Ecto neural progenitor cell (in vitro differentiated cells): ENCODE data around the gene SVIL.
"Not testable (repeated sequence)": the region's sequence is repeated elsewhere in the genome, so short reads cannot be mapped to it uniquely, and the experiment has no call there.

Experiments used
- DNase-seq: peaks from one replicate; pipeline ENCODE4 v3.0.0-alpha.2; 2018; ENCODE audit warnings: low spot score

SVIL gene

DNA sequence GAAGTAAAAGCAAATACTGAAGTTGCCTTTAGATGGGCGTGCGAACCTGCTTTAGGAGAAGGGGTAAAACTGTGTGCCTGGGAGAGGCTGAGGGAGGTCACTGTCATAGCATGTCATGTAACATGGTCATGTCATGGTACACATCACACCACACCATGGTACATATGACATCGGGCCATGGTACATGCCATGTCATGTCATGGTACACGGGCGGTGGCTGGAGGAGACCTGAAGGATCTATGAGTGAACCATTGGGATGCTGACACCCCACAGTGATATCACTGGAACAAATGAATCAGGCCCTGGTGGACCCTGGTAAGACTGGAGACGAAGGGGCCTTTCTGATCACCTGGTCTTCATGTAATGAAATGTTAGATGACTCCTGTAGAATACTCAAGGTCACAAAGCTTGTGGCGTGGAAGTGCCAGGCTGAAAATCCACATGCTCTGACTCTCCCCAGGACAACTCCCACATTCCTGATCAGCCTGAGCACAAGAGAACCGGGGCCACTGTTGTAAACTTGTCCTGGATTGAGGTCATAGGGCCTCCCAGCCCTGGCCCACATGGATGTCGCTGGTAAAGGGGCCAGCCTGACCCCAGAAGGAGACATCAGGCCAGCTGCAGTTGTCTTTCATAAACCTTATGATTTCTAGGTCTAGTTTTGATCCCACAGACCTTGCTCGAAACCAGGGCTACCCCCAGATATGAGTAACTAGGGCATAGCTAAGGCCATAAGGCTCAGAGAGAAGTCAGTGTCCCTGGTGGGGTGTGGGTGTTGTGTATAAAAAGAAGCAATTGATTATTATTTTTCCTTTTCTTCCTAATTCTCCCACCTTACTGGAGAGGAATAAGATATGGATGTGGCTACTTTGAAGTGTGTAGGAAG lies 60.3 kb downstream of the SVIL start:
- DNase-seq, result not testable (repeated sequence)

DNA sequence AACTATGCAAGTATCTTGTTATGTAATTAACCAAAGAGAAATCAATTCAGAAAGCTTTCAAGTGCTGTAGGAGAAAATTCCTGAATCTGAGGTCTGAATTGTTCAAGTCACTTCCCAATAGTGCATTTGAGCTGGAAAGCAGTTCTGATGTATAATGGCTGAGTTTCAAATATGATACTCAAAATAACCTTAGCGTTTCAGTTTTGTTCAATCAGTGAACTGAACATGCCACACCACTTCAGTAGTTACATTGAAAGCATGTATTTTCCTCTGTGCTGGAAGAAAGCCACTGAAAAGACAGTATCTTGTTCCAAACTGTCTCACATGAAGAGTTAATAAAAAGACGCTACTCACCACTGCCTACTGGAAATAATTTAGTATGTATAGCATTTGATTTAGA lies 64.5 kb downstream of the SVIL start:
- DNase-seq, result not testable (repeated sequence)

DNA sequence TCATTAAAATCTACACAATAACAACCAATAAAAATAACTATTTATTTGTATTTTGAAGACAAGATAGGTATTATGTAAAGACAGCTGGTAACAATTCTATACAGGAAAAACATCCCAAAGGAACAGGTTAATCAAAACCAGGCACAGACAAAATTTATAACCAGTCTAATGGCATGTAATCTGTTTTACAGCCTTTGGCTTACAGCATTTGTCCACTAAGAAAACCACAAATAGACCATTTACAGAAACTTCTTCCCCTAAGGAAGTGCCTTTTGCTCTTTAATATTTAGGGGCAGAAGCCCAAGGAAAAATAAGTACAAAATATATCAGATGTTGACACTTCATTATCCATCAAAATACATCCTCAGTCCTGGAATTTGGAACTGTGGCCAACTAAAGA lies 65.0 kb downstream of the SVIL start:
- no peak for DNase-seq

DNA sequence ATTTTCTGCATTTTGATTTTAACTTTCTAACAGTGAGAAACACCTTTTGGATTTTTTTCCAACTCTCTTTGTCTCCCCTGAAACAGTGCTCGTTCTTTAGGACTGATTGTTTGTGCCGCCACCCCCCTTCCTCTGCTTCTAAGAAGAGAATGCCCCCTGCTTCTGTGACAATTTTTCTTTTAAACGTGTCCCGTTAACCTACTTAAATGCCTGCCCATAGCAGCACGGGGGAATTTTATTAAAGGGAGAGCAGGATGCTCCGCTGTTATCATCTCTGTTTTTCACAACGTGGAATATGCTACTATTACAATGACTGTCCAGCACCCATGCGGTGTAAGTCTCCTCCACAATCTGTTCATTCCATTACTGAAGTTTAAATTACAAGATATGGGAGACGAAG lies 67.8 kb downstream of the SVIL start:
- no peak for DNase-seq

DNA sequence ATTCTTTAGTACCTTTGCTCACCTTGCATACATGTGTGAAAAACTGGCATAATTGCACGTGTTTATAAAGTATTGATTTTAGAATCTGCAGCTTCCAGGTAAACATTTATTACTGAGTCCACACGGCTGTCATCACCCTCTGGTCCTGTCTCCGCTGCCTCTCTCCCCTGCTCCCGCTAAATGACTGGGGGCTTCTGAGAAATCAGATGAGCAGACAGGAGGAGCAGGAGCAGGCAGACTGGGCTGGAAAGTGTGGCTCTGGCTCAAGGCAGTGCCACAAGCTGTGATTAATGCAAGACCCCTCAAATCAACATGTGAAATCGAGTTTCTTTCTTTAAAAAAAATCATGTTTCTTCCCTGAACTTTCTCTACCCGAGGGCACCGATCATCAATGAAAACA lies 68.6 kb downstream of the SVIL start:
- not testable (repeated sequence) for DNase-seq

DNA sequence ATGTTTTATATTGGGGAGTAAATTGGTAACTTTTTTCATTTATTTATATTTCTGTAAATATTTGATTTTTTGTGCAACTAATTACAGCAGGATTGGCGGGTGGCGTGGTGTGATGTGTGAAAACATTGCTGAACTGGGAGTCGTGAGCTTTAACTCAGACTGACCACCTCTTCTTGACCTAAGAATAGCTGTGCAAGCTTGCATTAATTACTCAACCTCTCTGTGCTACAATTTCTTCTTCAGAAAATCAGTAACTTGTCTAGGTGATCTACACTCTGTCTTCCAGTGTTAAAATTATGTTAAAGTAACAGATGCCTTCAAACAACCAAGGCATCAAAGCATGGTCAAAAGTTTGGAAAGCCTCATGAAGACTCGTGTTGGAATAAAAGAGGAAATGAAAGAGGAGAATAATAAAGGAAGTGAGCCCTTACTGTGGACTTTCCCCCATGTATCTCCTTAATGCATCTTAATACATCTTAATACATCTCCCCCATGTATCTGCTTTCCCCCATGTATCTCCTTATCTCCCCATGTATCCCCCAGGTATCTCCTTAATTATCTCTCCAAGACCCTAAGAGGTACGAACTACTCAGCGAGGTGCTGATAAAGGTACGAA lies 71.2 kb downstream of the SVIL start:
- DNase-seq, result no peak

DNA sequence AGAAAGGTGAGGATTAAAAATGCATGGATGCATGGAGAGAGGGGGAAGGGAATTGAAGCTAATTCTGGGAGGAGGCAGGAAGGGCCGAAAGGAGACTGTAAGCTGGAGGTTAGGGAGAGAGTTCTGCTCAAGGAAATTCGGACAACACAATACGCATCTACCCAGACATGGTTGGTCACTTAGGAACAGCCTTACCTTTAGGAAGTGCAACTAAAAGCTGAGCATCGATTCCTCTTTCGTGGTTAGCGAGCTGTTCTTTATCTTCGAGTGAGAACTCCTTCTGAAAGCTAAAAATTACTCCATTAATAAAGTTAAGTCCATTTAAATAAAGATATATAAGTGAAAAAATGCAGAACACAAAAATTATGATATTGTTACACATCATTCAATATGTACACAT lies 71.8 kb downstream of the SVIL start:
- not testable (repeated sequence) for DNase-seq

DNA sequence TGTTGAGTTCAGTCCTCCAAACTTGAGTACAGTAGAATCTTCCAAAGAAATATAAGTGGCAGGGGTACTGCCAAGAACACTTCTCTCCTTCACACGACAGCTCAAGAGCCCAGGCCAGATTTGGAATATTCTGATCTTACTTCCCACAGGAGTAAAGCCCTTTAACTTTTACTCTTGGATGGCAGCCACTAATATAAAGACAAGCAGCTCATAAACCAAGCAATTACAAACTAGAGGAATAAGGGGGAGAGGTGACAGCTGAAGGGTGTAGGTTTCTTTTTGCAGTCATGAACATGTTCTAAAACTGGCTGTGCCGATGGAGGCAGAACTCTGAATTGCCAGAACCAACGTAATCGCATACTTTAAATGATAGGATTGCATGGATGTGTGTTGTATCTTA lies 74.8 kb downstream of the SVIL start:
- no peak for DNase-seq

DNA sequence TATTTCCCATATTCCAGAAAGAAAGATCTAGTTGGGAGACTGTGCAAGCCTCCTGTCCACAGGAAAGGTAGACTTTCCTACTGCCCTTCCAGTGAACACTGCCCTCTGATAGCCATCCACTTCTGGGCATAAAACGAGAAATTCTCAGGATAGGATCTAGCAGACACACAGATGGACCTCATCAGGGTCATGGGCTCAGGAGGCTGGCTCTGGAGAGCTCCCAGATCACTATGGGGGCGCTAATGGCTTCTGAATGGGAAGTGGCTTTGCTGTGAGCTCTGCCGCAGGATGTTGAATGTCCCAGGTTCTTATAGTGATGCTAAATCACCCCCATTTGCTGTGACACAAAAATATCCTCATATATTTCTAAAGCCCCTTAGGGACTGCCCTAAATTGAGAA lies 77.1 kb downstream of the SVIL start:
- no peak for DNase-seq

DNA sequence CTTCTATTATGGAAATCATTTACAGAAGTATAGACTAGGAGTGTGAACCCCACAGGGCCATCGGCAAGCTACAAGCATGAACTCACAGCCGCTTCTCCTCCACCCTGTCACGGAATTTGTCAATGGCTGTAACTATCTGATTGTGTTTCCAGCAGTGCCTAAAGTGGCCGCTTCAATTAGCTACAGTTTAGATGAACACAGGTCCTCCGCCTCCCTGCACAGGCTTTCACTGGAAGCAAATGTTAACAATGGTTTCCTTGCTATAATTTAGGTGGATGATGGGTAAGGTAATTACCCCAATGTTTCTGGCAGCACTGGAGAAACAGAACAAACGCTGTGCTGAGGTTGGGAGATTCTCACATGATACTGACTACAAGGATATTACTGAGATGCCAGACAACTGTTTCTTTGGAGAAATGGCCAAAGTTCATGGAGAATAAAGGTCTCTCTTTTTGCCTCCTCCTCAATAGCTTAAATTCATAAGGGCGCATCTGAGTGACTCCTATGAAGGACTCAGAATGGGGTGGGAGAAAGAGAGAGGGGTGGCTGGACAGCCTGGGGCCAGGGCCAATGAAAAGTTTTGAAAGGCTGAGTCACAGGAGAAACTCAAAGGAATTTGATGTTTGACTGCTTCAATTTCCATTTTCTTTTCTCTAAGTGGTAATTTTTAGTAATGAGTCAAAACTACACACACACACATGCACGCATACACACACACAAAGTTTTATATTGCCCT lies 78.9 kb downstream of the SVIL start:
- DNase-seq, result no peak

DNA sequence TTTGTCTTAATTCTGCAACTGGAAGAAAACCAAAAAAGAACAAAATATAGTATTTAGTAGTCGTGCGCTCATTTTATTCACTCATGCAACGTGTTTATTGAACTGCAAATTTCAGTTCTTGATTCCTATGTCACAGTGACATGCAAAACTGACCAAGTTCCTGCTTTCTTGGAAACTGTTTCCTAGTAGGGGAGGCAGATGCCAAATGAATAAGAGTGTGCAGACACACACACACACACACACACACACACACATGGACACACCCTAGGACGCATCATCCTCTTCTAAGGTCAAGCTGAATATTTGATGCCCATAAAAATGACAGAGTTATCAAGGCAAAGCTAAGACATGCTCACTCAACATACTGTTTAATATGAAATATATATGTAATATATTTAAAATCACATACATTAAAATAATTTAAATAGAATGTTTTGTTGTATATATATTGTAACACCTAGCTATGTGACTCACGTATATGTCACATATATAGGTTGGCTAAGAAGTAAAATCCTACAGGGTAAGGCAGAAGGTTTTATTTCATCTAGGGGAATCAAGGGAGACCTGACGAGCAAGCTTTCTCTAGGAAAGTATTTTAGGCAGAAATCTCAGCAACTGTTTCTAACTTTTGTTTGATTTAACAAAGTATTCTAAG lies 79.6 kb downstream of the SVIL start:
- no peak for DNase-seq

DNA sequence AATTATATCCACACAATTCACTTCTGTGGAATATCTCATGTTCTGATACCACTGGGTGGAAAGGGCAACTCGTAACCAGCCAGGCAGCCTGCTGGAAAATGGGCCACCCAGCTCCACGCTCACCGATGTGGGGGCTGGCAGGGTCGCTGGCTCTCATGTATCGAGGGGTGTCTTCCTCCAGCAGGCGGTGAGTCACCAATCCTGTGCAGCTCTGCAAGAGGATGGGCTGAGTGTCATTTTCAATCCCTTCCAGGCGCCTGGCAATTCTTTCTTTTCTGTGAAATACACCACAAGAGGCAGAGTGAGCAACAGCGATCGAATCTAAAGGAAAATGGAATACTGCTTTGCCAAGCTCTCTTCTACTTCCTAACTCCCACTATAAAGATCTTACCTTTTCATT lies 80.1 kb downstream of the SVIL start:
- DNase-seq, result no peak

DNA sequence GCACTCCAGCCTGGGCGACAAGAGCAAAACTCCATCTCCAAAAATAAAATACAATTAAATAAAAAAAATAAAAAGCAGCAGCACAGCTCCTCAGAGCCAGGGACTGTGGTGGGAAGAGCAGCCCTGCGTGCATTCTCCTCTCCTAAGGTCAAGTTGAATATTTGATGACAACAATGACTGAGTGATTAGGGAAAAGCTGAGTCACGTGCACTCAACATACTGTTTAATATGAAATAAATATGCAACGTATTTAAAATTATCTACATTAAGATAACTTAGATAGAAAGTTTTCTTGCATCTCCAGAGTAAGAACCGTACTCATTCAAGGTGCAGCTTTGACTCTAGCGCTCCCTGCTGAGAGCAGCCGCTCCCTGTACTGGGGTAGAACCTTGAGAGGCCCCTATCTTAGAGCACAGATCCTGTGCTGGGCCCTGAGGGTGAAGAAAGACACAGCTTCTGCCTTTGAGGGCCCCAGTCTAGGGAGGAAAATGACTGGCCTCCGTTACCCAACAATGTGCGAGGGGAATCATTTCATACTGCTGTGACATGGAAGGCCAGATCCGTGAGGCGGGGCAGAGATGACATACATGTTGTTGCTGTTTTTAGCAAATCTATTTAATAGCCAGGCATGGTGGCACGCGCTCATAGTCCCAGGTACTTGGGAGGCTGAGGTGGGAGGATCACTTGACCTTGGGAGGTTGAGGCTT lies 81.1 kb downstream of the SVIL start:
- no peak for DNase-seq

DNA sequence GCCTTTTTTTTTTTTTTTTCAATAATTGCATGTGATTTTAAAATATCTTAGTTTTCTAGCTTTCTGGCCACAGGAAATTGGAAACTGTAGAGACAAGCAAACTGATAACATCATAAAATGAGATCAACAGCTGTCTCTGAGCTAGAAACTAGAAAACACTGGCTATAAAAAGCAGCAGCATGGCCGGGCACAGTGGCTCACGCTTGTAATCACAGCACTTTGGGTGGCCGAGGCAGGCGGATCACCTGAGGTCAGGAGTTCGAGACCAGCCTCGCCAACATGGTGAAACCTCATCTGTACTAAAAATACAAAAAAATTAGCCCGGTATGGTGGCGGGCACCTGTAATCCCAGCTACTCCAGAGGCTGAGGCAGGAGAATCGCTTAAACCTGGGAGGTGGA lies 81.7 kb downstream of the SVIL start:
- not testable (repeated sequence) for DNase-seq

DNA sequence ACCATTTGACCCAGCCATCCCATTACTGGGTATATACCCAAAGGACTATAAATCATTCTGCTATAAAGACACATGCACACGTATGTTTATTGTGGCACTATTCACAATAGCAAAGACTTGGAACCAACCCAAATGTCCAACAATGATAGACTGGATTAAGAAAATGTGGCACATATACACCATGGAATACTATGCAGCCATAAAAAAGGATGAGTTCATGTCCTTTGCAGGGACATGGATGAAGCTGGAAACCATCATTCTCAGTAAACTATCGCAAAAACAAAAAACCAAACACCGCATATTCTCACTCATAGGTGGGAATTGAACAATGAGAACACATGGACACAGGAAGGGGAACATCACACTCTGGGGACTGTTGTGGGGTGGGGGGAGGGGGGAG lies 85.3 kb downstream of the SVIL start:
- not testable (repeated sequence) for DNase-seq

DNA sequence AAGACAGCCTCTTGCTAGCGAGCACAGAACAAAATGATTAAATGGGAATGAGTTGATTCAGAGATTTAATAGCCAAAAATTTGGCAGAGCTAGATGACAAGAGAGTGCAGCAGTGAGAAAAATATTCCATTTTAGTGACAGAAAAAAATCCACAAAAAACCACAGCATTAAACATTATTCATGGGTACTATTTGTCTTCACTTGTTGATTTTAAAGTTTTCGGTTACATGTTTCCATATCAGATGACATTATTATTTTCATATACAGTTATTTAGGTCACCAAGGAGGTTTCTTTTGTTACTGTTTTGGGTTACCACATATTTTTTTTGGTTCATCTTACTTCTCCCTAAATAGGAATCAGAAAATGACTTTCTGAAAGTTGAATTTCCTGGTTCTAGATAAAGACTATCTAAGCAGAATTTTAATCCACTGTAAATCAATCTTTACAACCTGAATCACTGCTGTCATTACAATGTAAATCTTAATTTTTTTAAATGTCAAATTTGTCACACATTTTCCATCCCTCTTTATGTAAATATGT lies 87.9 kb downstream of the SVIL start:
- DNase-seq, result no peak

DNA sequence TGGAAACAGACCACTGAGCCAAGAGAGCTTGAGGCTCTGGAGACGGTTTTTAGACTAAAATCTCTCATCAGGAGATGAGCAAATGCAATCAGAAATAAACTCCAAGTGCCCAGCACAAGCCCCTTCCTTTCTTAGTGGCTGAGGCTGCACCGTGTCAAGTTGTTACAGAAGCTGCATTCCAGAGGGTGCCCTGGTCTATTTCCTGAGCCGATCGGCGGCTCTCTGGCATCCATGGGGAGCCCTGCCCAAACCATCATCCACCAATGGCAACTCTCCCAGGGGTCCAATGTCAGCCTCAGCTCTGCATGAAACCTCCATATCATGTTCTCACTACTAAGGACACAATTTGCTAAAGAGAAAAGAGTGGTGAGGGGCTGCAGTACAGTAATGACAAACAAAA lies 89.6 kb downstream of the SVIL start:
- DNase-seq, result no peak

DNA sequence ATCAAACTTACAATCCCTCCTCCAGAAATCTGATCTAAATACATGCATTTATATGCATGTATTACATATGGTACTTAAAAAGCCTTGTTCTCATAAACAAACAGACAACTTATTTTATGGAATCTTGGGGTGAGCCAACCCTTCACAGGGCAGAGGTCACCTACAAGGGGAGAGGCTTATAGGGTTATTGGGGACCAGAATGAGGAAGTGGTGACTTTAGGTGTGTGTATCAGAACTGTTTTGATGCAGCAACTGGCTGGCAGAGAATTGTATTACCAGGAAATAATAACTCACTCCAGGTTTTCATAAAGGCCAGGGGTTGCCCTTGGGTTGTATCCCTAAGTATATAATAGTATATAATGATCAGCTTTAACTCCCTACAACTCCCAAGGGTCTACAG lies 91.1 kb downstream of the SVIL start:
- no peak for DNase-seq

DNA sequence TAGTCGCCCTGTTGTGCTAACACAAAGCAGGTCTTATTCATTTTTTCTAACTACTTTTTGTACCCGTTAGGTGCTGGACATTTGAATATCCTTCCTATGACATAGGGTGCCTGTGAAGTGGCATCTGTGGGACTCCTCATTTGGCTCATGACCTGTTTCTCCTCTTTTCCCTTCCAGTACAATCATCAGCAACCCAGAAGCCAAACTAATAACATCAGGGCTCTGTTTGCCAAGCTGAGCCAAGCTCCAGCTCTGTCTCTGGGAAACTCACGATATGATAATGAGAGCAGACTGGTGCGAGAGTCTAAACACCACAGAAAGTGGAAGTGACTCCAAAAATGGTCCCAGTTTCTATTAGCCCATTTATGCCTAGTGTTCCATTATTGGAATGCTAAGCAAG lies 92.0 kb downstream of the SVIL start:
- no peak for DNase-seq

DNA sequence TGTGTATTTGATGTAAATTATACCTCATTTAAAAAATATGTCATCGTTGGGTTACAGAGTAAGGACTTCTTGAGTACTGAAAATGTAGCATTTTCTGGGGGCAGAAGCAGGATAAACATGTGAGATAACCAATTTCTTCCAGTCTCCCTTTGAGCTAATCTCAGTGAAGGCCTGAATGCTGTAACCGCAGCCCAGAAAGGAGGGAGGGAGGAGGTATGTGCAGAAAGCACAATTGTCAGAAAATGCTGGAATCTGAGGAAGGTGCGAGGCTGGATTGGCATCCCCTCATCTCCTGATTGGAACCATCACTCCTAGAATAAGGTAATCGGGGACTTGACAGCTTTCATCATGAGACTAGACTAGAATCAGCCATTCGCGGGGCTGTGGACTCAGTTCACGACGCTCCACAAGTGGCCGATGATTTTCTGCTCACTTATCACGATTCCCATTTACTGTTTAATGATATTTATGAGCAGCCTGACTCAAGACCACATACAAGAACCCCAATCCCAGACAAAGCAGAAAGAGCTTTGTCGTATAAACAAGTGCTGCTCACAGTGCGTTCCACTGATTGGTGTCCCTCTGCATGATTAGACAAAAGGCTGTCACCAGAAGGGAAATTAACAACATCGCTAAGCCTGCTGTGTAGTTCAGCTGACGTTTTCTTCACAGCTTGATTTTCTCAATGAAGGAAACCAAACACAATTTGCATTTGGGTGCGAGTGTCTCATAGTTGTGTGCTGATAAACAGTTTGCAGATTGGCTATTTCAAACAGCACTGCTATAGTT lies 93.2 kb downstream of the SVIL start:
- no peak for DNase-seq

DNA sequence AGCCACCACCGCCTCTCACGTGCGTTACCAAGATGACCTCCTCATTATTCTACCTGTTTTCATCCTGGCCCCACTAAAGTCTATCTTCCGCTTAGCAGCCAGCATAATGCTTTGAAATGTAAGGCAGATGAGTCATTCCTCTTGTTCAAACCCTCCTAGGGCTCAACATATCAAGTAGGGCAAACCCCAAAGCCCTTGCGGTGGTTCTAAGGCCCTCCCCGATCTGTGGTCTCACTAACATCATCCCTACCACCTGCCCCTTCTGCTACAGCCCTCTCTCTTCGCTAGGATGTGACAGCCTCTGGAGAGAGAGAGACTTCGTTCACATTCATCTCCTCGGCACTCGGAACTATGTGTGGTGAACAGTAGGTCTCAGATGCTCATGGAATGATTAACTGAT lies 94.8 kb downstream of the SVIL start:
- DNase-seq, result no peak
